Left forelimb (tissue), 1 donor: Measurements from ENCODE around the gene NRDC.

ENCODE experiments used
- DNase-seq: peaks from one replicate; pipeline ENCODE4 v3.0.0-alpha.2; 2018; ENCODE audit warnings: low spot score

NRDC gene, protein sequence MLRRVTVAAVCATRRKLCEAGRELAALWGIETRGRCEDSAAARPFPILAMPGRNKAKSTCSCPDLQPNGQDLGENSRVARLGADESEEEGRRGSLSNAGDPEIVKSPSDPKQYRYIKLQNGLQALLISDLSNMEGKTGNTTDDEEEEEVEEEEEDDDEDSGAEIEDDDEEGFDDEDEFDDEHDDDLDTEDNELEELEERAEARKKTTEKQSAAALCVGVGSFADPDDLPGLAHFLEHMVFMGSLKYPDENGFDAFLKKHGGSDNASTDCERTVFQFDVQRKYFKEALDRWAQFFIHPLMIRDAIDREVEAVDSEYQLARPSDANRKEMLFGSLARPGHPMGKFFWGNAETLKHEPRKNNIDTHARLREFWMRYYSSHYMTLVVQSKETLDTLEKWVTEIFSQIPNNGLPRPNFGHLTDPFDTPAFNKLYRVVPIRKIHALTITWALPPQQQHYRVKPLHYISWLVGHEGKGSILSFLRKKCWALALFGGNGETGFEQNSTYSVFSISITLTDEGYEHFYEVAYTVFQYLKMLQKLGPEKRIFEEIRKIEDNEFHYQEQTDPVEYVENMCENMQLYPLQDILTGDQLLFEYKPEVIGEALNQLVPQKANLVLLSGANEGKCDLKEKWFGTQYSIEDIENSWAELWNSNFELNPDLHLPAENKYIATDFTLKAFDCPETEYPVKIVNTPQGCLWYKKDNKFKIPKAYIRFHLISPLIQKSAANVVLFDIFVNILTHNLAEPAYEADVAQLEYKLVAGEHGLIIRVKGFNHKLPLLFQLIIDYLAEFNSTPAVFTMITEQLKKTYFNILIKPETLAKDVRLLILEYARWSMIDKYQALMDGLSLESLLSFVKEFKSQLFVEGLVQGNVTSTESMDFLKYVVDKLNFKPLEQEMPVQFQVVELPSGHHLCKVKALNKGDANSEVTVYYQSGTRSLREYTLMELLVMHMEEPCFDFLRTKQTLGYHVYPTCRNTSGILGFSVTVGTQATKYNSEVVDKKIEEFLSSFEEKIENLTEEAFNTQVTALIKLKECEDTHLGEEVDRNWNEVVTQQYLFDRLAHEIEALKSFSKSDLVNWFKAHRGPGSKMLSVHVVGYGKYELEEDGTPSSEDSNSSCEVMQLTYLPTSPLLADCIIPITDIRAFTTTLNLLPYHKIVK

DNA sequence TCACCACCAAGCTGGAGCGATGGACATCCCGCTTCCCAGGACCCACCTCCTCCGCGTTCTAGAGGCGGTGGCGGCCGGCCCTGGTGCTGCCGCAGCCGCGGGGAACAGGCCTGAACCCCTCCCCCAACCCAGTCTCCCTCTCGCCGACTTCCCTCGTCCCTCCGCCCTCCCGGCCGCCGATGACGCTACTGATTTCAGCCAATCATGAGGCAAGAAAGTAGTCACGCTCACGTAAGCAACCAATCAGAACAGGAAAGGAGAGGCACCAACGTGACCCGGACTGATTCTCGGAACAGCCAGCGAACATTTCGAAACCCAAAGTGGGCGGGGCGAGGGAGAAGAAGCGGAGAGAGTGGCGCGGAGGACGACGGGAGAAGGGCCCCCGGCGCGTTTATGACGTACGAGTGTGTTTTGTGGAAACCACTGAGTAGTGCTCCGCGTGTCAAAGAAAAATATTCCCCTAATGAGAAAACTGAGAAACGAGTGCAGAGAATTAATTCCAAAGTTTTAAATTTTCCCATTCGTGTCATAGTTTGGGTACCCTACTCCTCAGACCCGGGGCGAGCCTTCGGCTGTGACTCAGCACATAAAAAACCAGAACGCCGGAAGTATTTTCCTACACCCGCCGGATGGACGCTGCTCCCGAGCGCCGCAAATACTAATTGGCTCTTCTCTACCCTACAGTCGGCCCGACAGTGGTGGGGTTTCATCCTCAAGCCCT, at the start of gene NRDC:
Gene NRDC, minus strand, starts transcription at position 112 of the 721 bp plus-strand sequence. CDS start 112 bp downstream, outside the sequence.
- peak; percentile 100 for DNase-seq

DNA sequence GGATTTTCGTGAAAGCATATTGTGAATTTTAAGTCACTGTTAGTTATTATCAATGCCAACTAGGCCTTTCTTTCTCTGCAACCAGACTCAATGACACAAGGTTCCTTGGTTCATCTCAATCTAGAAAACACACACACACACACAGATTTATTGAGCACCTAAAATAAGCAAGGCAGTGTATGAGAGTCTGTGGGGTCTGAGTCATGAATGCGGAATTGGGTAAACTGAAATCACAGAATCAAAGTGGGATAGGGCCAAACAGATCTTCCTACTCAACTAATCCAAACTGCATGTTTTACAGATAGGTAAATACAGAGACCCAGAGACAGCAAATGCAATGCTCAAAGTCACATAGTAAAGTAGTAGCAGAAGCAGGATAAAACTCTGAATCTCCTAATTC, 48.5 kb upstream of the NRDC start:
- no peak for DNase-seq

GRCh38 chr1:51926171-51926812, 47.8 kb upstream of the NRDC start:
- DNase-seq: no peak

DNA sequence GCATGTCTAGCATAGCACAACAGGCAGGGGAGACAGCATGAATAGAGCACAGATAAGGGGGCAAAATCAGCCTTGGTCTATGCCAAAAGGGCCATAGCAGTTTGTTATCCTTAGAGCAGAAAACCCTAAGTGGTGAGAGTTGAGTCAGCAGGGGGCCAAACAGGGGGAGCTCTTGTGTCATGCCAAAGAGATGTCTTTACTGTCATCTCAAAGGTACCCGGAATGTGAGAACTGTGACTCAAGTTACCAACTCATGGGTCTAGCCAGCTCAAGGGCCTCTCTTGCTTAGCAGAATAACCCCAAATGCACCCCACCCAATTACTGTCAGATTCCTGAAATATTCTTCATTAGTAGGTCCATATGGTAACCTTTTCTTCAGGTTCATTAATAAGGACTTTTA, 45.9 kb upstream of the NRDC start:
- DNase-seq: no peak

- no peak for DNase-seq
Measured at GRCh38 chr1:51922040-51922439, 43.5 kb upstream of the NRDC start.

DNA sequence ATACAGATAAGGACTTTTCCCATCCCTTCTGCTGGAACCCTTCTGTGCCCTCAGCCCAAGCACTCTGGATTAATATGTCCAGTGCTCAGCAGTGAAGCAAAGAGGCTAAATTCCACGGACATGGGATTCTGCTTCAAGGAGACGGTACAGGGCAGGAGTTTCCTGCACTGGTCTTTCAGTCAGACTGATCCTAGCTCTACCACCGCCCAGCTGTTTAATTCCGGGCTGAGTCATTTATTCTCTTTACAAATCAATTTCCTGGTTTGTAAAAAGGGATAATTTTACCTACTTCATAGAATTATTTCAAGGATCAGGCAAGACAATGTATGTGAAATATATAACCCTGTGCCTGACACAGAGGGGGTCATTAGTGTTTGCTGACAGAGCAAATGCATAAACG, 41.6 kb upstream of the NRDC start:
- no peak for DNase-seq

GRCh38 chr1:51919684-51920083, 41.2 kb upstream of the NRDC start:
- no peak for DNase-seq

GRCh38 chr1:51916587-51917405, 38.3 kb upstream of the NRDC start:
- no peak for DNase-seq

DNA sequence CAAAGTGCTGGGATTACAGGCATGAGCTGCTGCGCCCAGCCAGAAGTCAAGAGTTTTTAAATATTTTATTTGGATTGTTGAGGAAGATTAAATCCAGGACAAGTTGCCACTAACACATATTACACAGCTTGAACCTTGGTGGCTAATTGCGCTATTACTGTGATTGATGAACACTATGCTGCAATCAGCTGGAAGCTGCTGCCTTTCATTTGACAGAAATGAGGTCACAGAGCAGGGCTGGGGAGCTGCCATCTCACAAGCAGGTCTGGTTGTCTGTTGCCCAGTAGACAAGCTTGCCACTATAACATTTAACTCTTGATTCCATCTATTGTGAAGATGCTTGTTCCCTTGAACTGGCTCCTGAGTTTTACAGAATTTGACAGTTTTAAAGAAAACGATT, 37.4 kb upstream of the NRDC start:
- no peak for DNase-seq

DNA sequence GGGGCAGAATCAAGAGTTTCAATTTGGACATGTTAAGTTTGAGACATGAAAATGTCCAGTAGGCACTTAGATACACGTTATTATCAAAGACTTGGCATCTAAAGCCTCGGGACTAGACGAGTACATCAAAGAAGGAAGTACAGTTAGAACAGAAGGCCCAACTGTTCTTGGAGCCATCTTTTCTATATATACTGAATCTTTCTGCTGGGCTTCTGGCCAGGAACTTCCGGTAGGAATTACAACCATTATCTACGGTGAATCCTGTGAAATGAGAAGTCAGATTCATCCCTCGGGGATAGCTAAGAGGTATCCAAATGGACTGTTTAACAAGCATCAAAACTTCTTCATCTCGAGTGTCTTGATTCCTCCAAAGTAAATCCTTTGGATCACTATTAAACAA, 34.4 kb upstream of the NRDC start:
- DNase-seq: no peak

GRCh38 chr1:51910221-51911000, 31.9 kb upstream of the NRDC start:
- no peak for DNase-seq

- DNase-seq: no peak
Measured at GRCh38 chr1:51908499-51908898, 30.0 kb upstream of the NRDC start.

DNA sequence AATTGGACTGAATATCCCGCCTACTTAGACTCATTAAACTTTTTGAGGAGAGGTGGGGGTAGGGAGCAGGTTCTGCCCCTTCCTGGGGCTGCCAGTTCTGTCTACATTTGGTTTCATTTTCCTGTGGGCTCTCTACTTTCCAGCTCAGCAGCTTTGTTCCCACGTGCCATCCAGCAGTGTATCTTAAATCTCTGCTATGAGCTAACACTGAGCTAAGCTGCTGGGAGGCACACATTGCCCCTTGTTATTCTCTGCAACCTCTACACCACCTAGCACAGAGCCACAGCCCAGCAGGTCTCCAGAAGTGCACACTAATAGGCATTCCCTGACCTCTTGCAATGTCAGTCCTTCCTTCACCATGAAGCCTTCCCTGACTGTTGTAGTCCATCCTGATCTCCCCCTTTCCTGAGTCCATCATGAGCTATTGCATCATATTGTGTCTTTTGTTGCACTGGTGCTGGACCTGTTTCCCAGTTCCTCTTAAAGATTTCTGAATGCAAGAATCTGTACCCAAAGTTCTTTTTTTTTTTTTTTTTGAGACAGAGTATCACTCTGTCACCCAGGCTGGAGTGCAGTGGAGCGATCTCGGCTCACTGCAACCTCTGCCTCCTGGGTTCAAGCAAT, 28.7 kb upstream of the NRDC start:
- no peak for DNase-seq

DNA sequence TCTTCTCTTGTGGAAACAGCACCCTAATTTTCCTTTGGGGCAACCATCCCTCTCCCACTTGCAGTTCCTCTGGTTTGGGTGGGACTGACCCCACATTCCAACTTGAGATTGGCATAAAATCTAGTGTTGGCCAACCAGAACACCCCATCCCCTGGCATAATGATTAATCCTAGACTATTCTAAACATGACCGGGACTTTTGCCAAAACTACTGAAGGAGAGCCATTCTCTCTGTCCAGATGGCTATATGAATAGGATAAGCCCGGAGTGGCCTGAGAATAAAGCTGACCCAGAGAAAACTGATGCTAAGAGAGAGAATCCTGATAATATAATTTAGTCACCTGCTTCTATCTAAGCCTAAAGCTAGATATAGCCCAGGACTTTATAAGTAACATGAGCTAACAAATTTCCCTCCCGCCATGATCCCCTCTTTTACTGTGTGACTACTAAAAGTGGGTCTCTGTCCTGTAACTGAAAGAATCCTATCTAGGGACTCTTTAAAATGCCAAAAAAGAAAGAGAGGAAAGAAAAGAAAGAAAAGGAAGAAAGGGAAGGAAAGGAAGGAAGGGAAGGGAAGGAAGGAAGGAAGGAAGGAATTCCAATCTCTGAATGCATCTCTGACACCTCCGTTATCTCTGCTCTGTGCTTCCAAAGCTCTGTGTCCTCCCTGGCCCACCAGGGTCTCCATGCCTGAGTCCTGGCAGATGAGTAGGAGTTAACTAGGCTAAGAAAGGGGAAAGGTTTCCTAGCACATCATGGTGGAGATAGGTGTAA, 28.0 kb upstream of the NRDC start:
- no peak for DNase-seq

- DNase-seq: no peak
Measured at GRCh38 chr1:51902456-51902855, 23.9 kb upstream of the NRDC start.

DNA sequence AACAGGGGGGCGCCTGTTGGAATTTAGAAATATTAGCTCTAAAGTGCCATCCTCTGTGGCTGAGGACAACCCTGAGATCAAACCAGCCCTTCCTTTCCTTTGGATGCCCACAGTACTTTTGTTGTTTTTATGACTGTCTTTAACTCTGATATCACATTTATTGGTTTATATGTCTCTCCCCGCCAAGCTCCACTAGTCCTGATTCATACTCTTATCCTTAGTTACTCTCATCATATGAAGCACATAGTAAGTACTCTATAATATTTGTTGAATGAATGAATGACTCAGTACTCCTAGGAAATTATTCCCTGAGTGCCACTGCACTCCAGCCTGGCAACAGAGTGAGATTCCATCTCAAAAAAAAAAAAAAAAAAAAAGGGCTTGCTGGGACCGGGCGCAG, 22.6 kb upstream of the NRDC start:
- no peak for DNase-seq

DNA sequence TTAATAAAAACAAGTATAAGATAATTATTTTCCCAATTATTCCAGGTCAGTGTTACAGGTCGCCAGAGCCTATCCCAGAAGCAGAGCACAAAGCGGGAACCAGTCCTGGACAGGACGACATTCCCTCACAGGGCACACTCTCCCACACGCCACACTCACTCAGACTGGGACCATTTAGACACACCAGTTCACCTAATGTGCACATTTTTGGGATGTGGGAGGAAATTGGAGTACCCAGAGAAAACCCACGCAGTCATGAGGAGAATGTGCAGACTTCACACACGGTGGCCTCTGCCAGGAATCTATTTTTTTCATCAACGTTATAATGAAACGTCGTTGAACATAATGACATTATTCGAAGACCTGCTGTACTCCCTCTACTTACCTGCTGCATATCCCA, 20.5 kb upstream of the NRDC start:
- no peak for DNase-seq

GRCh38 chr1:51898090-51898734, 19.7 kb upstream of the NRDC start:
- no peak for DNase-seq
